ENCODE measurements around the gene TXNL4A.

Gene TXNL4A

GRCh38 chr18:79927607-79928562, 60.5 kb downstream of the TXNL4A start:
- DNase-seq (ENCODE audit: low read depth): no peak
- H3K4me3 ChIP-seq (ENCODE audit: low read length): no peak overlapping the region
- TF ChIP-seq, protein P1, sequence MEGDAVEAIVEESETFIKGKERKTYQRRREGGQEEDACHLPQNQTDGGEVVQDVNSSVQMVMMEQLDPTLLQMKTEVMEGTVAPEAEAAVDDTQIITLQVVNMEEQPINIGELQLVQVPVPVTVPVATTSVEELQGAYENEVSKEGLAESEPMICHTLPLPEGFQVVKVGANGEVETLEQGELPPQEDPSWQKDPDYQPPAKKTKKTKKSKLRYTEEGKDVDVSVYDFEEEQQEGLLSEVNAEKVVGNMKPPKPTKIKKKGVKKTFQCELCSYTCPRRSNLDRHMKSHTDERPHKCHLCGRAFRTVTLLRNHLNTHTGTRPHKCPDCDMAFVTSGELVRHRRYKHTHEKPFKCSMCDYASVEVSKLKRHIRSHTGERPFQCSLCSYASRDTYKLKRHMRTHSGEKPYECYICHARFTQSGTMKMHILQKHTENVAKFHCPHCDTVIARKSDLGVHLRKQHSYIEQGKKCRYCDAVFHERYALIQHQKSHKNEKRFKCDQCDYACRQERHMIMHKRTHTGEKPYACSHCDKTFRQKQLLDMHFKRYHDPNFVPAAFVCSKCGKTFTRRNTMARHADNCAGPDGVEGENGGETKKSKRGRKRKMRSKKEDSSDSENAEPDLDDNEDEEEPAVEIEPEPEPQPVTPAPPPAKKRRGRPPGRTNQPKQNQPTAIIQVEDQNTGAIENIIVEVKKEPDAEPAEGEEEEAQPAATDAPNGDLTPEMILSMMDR (IDR thresholded peaks at IDR 0.05; ENCODE audit: insufficient read depth, low read depth, low read length, missing control alignments): no peak

DNA sequence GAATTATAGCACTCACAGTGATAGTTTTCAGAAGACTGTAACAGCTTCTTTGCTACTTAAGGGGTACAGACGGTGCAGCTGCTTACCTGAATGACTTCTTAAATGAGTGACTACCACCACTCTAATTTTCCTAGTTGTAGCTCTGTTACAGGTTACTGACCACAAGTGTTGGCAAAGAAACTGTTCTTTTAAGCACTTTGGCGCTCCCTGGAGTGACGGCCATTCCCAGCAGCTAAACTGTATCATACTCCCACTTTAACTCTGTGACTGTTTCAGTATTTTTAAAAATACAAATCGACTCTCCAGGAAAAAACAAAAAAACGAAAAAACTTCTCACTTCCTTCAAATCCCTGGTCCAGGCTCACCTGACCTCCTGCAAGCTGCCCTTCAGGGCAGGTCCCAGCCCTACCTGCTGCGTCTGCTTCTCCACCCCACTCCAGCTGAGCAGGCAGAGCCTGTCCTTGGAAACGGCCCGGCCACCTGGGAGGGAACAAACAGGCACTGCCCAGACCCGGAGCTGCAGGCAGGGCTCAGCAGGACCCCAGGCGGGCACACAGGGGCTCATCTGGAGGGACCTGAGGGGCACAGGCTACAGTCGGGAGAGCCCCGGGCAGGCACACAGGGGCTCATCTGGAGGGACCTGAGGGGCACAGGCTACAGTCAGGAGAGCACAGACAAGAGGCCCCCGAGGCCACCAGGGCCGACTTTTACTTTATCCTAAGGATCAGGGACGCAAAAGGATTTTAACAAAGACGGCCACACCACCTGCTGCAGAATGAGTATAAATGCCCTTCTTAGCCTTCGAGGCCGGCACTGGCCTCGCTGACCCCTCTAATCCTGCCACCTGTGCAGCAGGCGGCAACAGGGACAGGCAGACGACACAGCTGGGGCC, 61.4 kb downstream of the TXNL4A start:
- DNase-seq (ENCODE audit: low read depth): no peak
- TF ChIP-seq, protein P1 (IDR thresholded peaks at IDR 0.05; ENCODE audit: insufficient read depth, low read depth, low read length, missing control alignments): no peak
- H3K4me3 ChIP-seq (ENCODE audit: low read length): no peak overlapping the region

GRCh38 chr18:79926306-79926705, 62.1 kb downstream of the TXNL4A start:
- no peak for DNase-seq (ENCODE audit: low read depth)
- TF ChIP-seq, protein P1 (IDR thresholded peaks at IDR 0.05; ENCODE audit: insufficient read depth, low read depth, low read length, missing control alignments): no peak
- no peak overlapping the region for H3K4me3 ChIP-seq (ENCODE audit: low read length)

- TF ChIP-seq, protein P1 (IDR thresholded peaks at IDR 0.05; ENCODE audit: insufficient read depth, low read depth, low read length, missing control alignments): no peak
- no peak overlapping the region for H3K4me3 ChIP-seq (ENCODE audit: low read length)
- no peak for DNase-seq (ENCODE audit: low read depth)
These were observed 63.3 kb downstream of the TXNL4A start for GRCh38 chr18:79924814-79925731.

- H3K4me3 ChIP-seq (ENCODE audit: low read length): no peak overlapping the region
- DNase-seq (ENCODE audit: low read depth): no peak
- TF ChIP-seq, protein P1 (IDR thresholded peaks at IDR 0.05; ENCODE audit: insufficient read depth, low read depth, low read length, missing control alignments): no peak
These were observed 64.3 kb downstream of the TXNL4A start for GRCh38 chr18:79923896-79924585.

All from epithelial cell of esophagus (primary cell).